ENCODE results near the gene CELSR1.

- TF ChIP-seq, protein P1, sequence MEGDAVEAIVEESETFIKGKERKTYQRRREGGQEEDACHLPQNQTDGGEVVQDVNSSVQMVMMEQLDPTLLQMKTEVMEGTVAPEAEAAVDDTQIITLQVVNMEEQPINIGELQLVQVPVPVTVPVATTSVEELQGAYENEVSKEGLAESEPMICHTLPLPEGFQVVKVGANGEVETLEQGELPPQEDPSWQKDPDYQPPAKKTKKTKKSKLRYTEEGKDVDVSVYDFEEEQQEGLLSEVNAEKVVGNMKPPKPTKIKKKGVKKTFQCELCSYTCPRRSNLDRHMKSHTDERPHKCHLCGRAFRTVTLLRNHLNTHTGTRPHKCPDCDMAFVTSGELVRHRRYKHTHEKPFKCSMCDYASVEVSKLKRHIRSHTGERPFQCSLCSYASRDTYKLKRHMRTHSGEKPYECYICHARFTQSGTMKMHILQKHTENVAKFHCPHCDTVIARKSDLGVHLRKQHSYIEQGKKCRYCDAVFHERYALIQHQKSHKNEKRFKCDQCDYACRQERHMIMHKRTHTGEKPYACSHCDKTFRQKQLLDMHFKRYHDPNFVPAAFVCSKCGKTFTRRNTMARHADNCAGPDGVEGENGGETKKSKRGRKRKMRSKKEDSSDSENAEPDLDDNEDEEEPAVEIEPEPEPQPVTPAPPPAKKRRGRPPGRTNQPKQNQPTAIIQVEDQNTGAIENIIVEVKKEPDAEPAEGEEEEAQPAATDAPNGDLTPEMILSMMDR (IDR thresholded peaks at IDR 0.05; ENCODE audit: low read depth, low read length, poor library complexity, severe bottlenecking), result no peak
- TF ChIP-seq EZH2phosphoT487 (IDR thresholded peaks at IDR 0.05; ENCODE audit: borderline replicate concordance, low read length), result no peak
Measured at GRCh38 chr22:46382524-46382923, 154.9 kb downstream of the CELSR1 start.

Measured in DOHH2 (cell line).